Loucy (cell line): Measurements from ENCODE around the gene H6PD.

Experiments
- CTCF ChIP-seq: fragments of 200-600 bp; sonication (generic); conservative IDR thresholded peaks from 2 replicates; pipeline ENCODE4 v1.5.1; 2014; ENCODE audit warnings: mild to moderate bottlenecking, antibody characterized with exemption, low read length
- EZH2phosphoT487 ChIP-seq: fragments of 200-600 bp; IDR thresholded peaks from 2 replicates; pipeline ENCODE4 v1.6.1; 2018; ENCODE audit warnings: antibody characterized with exemption, mild to moderate bottlenecking, moderate library complexity, borderline replicate concordance

DNA sequence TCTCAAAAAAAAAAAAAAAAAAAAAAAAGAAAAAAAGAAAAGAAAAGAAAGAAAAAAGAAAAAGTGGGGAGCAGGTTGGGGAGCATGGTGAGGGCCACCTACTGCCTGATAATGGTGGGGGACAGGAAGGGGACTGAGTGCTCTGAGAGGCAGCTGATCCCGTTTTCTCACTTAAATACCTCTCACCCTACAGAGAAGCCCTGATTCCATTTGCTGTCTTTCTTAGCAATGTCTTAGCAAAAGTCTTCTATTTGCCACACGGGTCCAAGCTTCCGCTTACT, 692 bp upstream of the H6PD start:
- TF ChIP-seq CTCF (no peak), EZH2phosphoT487 (no peak)
